ENCODE results near the gene WDR72. TPM values are rescaled to one million over a fixed set of nuclear protein-coding genes. Genes with fewer than 3 reads are reported as not detected.

Gene WDR72
- total RNA-seq, 2 experiments from 2014 or later: not detected

DNA sequence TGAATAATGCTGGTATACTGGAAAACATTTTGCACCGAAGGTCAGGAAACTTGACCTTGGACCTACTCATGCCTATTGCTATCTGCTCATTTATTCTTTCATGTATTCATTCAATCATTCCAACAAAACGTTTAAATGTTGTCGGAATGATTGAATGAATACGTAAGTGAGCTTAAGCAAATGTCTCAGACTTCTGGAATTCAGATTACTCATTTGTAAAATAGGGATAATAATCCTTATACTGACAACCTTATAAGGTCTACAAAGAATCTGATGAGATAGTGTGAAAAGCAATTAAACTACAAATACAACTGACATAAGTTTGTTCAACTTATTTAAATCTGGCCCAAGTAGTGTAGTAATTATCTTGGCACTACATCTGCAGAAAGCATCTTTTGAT is 288.7 kb downstream of the WDR72 start:
- H3K4me3 Mint-ChIP-seq: no peak overlapping the region
- no peak for DNase-seq
- no peaks in the 10 kb centered on the region for H3K27me3 Mint-ChIP-seq
- H3K4me1 Mint-ChIP-seq: no peaks in the 10 kb centered on the region
- no peaks in the 10 kb centered on the region for H3K36me3 Mint-ChIP-seq
- no peak for ATAC-seq (ENCODE audit: low read depth)
- POLR2A ChIA-PET: no interaction called here
- H3K27ac Mint-ChIP-seq: no peak overlapping the region
- H3K9me3 Mint-ChIP-seq: peaks cover 4% of the 10 kb centered on the region

- Mint-ChIP-seq H3K36me3 (no peaks in the 10 kb centered on the region), H3K4me3 (no peak overlapping the region), H3K4me1 (no peaks in the 10 kb centered on the region), H3K9me3 (peaks cover 4% of the 10 kb centered on the region), H3K27ac (no peak overlapping the region), H3K27me3 (no peaks in the 10 kb centered on the region)
- POLR2A ChIA-PET: no interaction called here
- ATAC-seq (ENCODE audit: low read depth) (no peak), DNase-seq (no peak)
These were observed 290.0 kb downstream of the WDR72 start for GRCh38 chr15:53469422-53469821.

Other genes starting within 250 kb of the WDR72 start
- not detected for gene UNC13C, start 218.8 kb upstream of the WDR72 start, total RNA-seq